Measurements from ENCODE around the gene NBL1. TPM values are rescaled to one million over a fixed set of nuclear protein-coding genes. Genes with fewer than 3 reads are reported as not detected.

Gene NBL1
- total and polyA plus RNA-seq, 2 of the 4 experiments (the other 2 are of a cell fraction), result 14.0 to 54.2 TPM

Other genes starting within 250 kb of the NBL1 start
- gene CAPZB, start 158.8 kb upstream of the NBL1 start, total RNA-seq (2012; rRNA removed), result 180 and 216 TPM in 2 replicates
- 271 and 304 TPM in 2 replicates for gene CAPZB, start 158.8 kb upstream of the NBL1 start, polyA plus RNA-seq (2012; rRNA removed)
- gene HTR6, start 20.6 kb downstream of the NBL1 start, total RNA-seq (2012; rRNA removed), result not detected in 2 replicates
- not detected in 2 replicates for gene HTR6, start 20.6 kb downstream of the NBL1 start, polyA plus RNA-seq (2012; rRNA removed)
- 6.9 and 7.3 TPM in 2 replicates for gene TMCO4, start 155.6 kb downstream of the NBL1 start, total RNA-seq (2012; rRNA removed)
- 8.4 and 8.6 TPM in 2 replicates for gene TMCO4, start 155.6 kb downstream of the NBL1 start, polyA plus RNA-seq (2012; rRNA removed)
- not detected in 2 replicates for gene RNF186, start 171.0 kb downstream of the NBL1 start, total RNA-seq (2012; rRNA removed)
- not detected in 2 replicates for gene RNF186, start 171.0 kb downstream of the NBL1 start, polyA plus RNA-seq (2012; rRNA removed)
- gene OTUD3, start 238.1 kb downstream of the NBL1 start, total RNA-seq (2012; rRNA removed), result 2.9 and 6.1 TPM in 2 replicates
- 2.6 and 3.1 TPM in 2 replicates for gene OTUD3, start 238.1 kb downstream of the NBL1 start, polyA plus RNA-seq (2012; rRNA removed)

All from IMR-90 (cell line).